ENCODE results near the gene SLC25A17.
"Not testable (repeated sequence)": the region's sequence is repeated elsewhere in the genome, so short reads cannot be mapped to it uniquely, and the experiment has no call there.

Gene SLC25A17

GRCh38 chr22:40753114-40753513 lies 66.0 kb downstream of the SLC25A17 start:
- DNase-seq (ENCODE audit: low read depth, low spot score), result no peak

- no peak for DNase-seq (ENCODE audit: low read depth, low spot score)
Measured at GRCh38 chr22:40751250-40751649, 67.9 kb downstream of the SLC25A17 start.

DNA sequence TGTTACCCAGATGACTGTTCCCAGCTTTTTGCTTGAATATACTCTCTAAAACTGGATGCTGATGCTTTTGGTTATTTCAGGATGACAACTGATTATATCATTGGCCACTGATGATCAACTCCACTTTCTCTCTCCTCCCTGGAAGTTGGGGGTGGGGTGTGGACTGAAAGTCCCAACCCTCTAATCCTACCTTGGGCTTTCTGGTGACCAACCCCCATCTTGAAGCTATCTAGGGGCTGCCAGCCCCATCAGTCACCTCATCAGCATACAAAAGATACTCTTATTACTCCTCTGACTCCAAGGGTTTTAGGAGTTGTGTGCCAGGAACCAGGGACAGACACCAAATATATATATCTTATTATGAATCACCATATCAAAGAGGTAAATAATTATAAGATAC lies 69.3 kb downstream of the SLC25A17 start:
- no peak for DNase-seq (ENCODE audit: low read depth, low spot score)

- DNase-seq (ENCODE audit: low read depth, low spot score), result no peak
Measured at GRCh38 chr22:40748388-40749355, 70.5 kb downstream of the SLC25A17 start.

GRCh38 chr22:40747361-40747760 lies 71.8 kb downstream of the SLC25A17 start:
- no peak for DNase-seq (ENCODE audit: low read depth, low spot score)

- no peak for DNase-seq (ENCODE audit: low read depth, low spot score)
Measured at GRCh38 chr22:40746428-40747220, 72.5 kb downstream of the SLC25A17 start.

DNA sequence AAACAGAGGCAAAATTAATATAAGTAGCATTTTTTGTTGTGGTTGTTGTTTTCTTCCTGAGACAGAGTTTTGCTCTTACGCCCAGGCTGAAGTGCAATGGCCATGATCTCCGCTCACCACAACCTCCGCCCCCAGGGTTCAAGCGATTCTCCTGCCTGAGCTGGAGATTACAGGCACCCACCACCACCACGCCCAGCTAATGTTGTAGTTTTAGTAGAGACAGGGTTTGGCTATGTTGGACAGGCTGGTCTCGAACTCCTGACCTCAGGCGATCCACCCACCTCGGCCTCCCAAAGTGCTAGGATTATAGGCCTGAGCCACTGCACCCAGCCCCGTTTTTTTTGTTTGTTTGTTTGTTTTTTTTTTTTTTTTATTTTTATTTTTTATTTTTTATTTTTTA lies 75.4 kb downstream of the SLC25A17 start:
- DNase-seq (ENCODE audit: low read depth, low spot score), result no peak

DNA sequence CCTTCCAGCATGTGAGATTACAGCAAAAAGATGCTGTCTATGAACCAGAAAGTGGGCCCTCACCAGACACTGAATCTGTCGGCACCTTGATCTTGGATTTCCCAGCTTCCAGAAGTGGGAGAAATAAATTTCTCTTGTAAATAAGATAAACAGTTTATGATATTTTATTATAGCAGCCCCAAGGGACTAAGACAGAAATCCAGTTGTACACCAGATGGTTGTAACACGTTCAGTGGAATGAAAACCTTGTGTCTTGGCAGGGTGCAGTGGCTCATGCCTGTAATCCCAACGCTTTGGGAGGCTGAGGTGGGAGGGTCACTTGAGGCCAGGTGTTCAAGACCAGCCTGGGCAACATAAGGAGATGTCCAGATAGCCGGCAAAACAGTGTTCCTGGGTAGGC lies 78.0 kb downstream of the SLC25A17 start:
- DNase-seq (ENCODE audit: low read depth, low spot score), result no peak

GRCh38 chr22:40739721-40740120 lies 79.4 kb downstream of the SLC25A17 start:
- no peak for DNase-seq (ENCODE audit: low read depth, low spot score)

DNA sequence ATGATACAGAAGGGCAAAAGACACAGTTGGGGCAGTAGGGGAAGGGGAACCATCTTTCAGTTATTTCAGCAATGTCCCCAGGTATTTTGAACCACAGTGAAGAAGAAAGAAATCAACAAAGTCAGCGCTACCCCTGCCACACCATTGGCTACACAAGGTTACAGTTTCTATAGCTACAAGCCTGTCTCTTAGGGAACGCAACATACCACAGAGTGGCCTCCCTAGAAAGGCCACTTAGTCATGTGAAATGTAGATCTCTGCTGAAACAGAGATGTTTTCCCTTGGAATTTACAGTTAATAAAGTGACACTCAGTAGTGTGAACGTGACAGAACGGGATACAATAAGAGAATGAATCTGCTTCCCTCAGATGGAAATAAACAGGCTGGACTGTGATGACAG lies 85.2 kb downstream of the SLC25A17 start:
- no peak for DNase-seq (ENCODE audit: low read depth, low spot score)

- DNase-seq (ENCODE audit: low read depth, low spot score), result no peak
Measured at GRCh38 chr22:40732999-40733292, 86.2 kb downstream of the SLC25A17 start.

GRCh38 chr22:40729284-40729683 lies 89.9 kb downstream of the SLC25A17 start:
- no peak for DNase-seq (ENCODE audit: low read depth, low spot score)

DNA sequence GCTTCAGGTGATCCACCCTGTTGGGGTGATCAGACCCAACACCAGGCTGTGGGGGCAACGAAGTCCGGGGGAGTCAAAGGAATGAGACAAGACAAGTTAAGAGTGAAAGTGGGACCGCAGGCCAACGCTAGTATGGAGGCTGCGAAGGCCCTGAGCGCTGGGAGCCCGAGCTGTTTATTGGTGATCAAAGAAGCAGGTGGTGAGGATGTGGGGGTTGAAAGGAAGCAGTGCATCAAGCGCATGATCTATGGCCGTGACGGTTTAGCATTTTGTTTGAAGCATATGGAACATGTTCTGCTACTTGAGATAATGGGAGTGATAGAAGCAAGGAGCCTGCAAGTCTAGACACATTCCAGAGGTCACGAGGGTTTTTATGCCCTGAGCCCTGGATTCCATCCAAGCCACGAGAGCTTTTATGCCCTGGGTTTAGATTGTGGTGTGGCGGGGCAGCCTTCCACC lies 90.4 kb downstream of the SLC25A17 start:
- no peak for DNase-seq (ENCODE audit: low read depth, low spot score)

DNA sequence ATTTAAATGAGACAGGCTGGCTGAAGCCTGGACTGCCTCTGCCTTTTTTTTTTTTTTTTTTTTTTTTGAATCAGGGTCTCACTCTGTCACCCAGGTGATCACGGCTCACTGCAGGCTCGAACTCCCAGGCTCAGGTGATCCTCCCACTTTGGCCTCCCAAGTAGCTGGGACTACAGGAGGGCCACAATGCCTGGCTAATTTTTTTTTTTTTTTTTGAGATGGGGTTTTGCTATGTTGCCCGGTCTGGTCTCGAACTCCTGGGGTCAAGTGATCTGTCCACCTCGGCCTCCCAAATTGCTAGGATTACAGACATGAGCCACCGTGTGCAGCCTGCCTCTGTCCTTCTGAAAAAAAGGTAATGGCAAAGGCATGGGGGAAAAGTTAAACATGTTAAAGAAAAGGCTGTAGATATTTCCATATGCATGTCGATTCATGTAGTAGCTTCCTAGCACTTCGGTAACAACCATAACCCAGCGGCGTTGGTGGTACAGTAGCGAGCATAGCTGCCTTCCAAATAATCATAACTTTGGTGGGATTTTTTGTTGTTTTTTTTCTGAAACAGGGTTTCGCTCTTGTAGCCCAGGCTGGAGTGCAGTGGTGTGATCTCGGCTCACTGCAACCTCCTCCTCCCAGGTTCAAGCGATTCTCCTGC lies 91.1 kb downstream of the SLC25A17 start:
- DNase-seq (ENCODE audit: low read depth, low spot score), result no peak

DNA sequence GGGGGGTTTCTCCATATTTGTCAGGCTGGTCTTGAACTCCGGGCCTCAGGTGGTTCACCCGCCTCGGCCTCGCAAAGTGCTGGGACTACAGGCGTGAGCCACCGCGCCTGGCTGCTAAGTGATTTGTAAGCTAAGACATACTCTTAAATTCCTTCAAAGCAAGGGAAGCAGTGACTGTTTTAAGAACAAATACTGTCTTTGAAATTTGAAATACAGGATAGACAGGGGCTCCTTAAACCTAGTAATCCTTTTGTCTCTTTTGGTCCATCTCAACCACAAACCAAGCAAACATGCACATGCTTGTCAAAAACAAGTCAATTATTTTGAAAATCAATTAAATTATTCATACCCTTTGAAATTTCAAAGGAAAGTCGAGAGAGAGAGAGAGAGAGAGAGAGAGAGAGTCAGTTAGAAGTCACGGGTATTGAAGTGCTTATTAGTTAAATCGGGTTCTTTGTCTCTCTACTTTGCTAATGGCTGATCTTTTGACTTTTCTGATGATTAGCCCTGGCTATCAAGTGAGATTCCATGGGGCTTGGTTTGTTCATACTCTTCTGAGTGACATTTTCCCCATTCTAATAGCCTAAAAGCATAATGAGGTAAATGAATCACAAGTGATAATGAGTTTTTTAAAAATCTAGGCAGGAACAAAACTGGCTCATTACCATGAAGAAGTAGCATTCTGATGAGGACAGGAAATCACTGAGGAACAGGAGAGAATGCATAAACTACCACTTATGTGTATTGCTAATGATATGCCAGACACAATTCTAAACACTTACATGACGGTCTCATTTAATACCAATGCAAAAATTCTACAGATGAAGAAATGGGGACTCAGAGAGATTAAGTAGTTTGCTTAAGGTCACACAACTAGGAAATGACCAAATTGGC lies 91.8 kb downstream of the SLC25A17 start:
- DNase-seq (ENCODE audit: low read depth, low spot score), result no peak

- DNase-seq (ENCODE audit: low read depth, low spot score), result no peak
Measured at GRCh38 chr22:40726514-40726913, 92.6 kb downstream of the SLC25A17 start.

- DNase-seq (ENCODE audit: low read depth, low spot score), result no peak
Measured at GRCh38 chr22:40723396-40723933, 95.7 kb downstream of the SLC25A17 start.

- no peak for DNase-seq (ENCODE audit: low read depth, low spot score)
Measured at GRCh38 chr22:40721266-40721665, 97.9 kb downstream of the SLC25A17 start.

DNA sequence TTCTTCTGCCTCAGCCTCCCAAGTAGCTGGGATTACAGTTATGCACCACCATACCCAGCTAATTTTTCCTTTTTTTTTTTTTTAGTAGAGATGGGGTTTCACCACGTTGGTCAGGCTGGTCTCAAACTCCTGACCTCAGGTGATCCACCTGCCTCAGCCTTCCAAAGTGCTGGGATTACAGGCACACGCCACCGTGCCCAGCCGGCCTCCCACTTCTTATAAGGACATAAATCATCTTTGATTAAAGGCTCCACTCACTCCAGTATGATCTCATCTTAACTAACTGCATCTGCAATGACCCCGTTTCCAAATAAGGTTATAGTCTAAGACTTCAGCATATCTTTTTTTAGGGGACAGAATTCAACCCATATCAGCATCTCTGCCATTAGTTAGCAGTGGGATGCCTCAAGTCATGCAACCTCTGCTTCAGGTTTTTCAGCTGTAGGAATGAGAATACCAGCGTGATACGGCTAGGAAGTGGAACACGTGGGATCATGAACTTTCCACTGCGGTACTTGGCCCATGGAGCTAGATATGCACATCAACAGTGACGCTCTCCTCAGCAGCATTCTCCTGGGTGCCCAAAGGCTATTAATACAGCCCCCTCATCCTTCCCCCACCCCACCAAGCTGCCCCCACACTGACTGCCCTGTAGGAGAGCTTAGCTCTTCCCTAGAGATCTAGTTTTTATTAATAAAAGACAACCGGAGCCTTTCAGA lies 98.4 kb downstream of the SLC25A17 start:
- no peak for DNase-seq (ENCODE audit: low read depth, low spot score)

DNA sequence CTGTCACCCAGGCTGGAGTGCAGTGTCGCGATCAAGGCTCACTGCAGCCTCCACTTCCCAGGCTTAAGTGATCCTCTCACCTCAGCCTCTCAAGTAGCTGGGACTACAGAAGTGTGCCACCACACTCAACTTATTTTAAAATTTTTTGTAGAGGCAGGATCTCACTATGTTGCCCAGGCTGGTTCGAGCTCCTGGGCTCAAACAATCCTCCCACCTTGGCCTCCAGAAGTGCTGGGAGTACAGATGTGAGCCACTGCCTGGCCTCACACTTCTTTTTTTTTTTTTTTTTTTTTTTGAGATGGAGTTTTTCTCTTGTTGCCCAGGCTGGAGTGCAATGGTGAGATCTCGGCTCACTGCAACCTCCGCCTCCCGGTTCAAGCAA lies 99.0 kb downstream of the SLC25A17 start:
- not testable (repeated sequence) for DNase-seq (ENCODE audit: low read depth, low spot score)
